ENCODE measurements around the gene PRKCQ.
"Not testable (repeated sequence)": the region's sequence is repeated elsewhere in the genome, so short reads cannot be mapped to it uniquely, and the experiment has no call there.

The PRKCQ gene

GRCh38 chr10:6593241-6593671 is 13.2 kb upstream of the PRKCQ start:
- DNase-seq, result no peak

GRCh38 chr10:6592080-6592479 is 12.0 kb upstream of the PRKCQ start:
- no peak for DNase-seq

- no peak for DNase-seq
Measured at GRCh38 chr10:6591668-6592067, 11.6 kb upstream of the PRKCQ start.

- no peak for DNase-seq
Measured at GRCh38 chr10:6590100-6590499, 10.0 kb upstream of the PRKCQ start.

GRCh38 chr10:6589287-6590094 is 9.4 kb upstream of the PRKCQ start:
- no peak for DNase-seq

- no peak for DNase-seq
Measured at GRCh38 chr10:6588845-6589244, 8.8 kb upstream of the PRKCQ start.

- no peak for DNase-seq
Measured at GRCh38 chr10:6588082-6588481, 8.0 kb upstream of the PRKCQ start.

- no peak for DNase-seq
Measured at GRCh38 chr10:6586501-6586900, 6.4 kb upstream of the PRKCQ start.

GRCh38 chr10:6583447-6583846 is 3.4 kb upstream of the PRKCQ start:
- DNase-seq, result no peak

- DNase-seq, result not testable (repeated sequence)
Measured at GRCh38 chr10:6582913-6583312, 2.8 kb upstream of the PRKCQ start.

GRCh38 chr10:6582298-6582697 is 2.2 kb upstream of the PRKCQ start:
- DNase-seq, result no peak

GRCh38 chr10:6581778-6582228 is 1.7 kb upstream of the PRKCQ start:
- no peak for DNase-seq

- not testable (repeated sequence) for DNase-seq
Measured at GRCh38 chr10:6581223-6581622, 1.1 kb upstream of the PRKCQ start.

- DNase-seq, result peak; percentile 66 to 86
Measured at GRCh38 chr10:6580279-6581029, 378 bp upstream of the PRKCQ start.

GRCh38 chr10:6579183-6579903 is 733 bp downstream of the PRKCQ start:
- no peak for DNase-seq

- no peak for DNase-seq
Measured at GRCh38 chr10:6578795-6579182, 1.3 kb downstream of the PRKCQ start.

- DNase-seq, result no peak
Measured at GRCh38 chr10:6578251-6578771, 1.8 kb downstream of the PRKCQ start.

- no peak for DNase-seq
Measured at GRCh38 chr10:6576326-6576725, 3.8 kb downstream of the PRKCQ start.

GRCh38 chr10:6574664-6575176 is 5.4 kb downstream of the PRKCQ start:
- DNase-seq, result no peak

- DNase-seq, result no peak
Measured at GRCh38 chr10:6570893-6571292, 9.2 kb downstream of the PRKCQ start.

- no peak for DNase-seq
Measured at GRCh38 chr10:6569259-6569658, 10.8 kb downstream of the PRKCQ start.

GRCh38 chr10:6567884-6568283 is 12.2 kb downstream of the PRKCQ start:
- no peak for DNase-seq

- no peak for DNase-seq
Measured at GRCh38 chr10:6567203-6567703, 12.8 kb downstream of the PRKCQ start.
